ENCODE results near the gene ST14.

The ST14 gene

DNA sequence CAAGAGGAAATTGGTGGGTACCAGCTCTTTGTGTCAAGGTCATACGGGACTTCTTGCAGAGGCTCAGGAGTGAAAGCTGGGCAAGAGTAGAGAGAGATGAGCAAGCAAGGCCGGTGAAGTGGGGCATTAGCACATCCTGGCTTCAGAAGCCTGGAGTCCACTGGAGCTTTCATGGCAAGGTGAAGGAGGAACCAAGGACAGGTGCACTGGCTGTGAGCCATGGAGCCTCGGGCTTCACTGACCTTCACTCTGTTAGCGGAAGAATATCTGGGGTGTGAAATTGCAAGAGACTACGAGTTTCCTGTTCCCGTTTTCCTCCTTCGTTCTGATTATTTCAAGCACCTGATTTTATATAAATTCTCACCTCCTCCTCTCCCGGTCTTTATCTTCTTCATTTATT is 25.9 kb upstream of the ST14 start:
- H3K36me3 ChIP-seq (replicated peaks; ENCODE audit: insufficient read depth, low read length), result no peaks in the 10 kb centered on the region
- H3K4me2 ChIP-seq (ENCODE audit: low read depth, low read length), result no peak overlapping the region
- H3K27ac ChIP-seq (ENCODE audit: low read length), result no peak overlapping the region
- no peak overlapping the region for H2AFZ ChIP-seq (ENCODE audit: low read length)
- no peaks in the 10 kb centered on the region for H3K79me2 ChIP-seq (ENCODE audit: low read length)
- no peak for DNase-seq
- H3K27me3 ChIP-seq (replicated peaks; ENCODE audit: insufficient read depth, low read length), result no peaks in the 10 kb centered on the region
- no peaks in the 10 kb centered on the region for H3K4me1 ChIP-seq (ENCODE audit: low read length)
- H4K20me1 ChIP-seq (ENCODE audit: insufficient read depth, low read length), result no peaks in the 10 kb centered on the region
- no peak overlapping the region for H3K9ac ChIP-seq (ENCODE audit: low read length)
- no peaks in the 10 kb centered on the region for H3K9me2 ChIP-seq (replicated peaks; ENCODE audit: insufficient read depth, low read length)
- H3F3A ChIP-seq (ENCODE audit: insufficient read depth, low read length), result no peaks in the 10 kb centered on the region
- TF ChIP-seq, protein P1, sequence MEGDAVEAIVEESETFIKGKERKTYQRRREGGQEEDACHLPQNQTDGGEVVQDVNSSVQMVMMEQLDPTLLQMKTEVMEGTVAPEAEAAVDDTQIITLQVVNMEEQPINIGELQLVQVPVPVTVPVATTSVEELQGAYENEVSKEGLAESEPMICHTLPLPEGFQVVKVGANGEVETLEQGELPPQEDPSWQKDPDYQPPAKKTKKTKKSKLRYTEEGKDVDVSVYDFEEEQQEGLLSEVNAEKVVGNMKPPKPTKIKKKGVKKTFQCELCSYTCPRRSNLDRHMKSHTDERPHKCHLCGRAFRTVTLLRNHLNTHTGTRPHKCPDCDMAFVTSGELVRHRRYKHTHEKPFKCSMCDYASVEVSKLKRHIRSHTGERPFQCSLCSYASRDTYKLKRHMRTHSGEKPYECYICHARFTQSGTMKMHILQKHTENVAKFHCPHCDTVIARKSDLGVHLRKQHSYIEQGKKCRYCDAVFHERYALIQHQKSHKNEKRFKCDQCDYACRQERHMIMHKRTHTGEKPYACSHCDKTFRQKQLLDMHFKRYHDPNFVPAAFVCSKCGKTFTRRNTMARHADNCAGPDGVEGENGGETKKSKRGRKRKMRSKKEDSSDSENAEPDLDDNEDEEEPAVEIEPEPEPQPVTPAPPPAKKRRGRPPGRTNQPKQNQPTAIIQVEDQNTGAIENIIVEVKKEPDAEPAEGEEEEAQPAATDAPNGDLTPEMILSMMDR (IDR thresholded peaks at IDR 0.05; ENCODE audit: low read length), result no peak
- no peak for TF ChIP-seq EZH2 (optimal IDR thresholded peaks at IDR 0.05; ENCODE audit: low read depth, low read length)
- no peak for TF ChIP-seq EZH2phosphoT487 (IDR thresholded peaks at IDR 0.05; ENCODE audit: low read length)
- H3K4me3 ChIP-seq (ENCODE audit: low read length), result no peak overlapping the region
- H3K9me3 ChIP-seq (replicated peaks; ENCODE audit: insufficient read depth, low read length), result no peaks in the 10 kb centered on the region

DNA sequence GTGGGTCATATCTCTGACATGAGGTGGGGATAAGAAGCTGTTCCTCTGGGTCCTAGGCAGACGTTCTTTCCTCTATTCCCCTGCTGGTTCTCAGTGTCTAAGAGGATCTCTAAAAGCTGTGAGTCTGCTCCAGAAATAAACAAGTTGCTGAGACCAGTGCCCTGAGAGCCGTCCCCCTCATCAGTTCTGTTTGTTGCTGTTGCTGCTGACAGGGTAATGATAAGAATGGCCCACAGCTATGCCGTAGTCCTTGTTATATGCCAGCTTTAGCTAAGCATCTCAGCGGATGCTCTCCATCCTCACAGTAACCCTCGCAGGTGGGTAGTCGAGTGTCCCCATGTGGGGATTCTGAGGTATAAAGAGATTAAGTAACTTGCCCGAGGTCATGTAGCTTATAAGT is 23.5 kb upstream of the ST14 start:
- Histone ChIP-seq H3K4me2 (ENCODE audit: low read depth, low read length) (no peak overlapping the region), H3K36me3 (replicated peaks; ENCODE audit: insufficient read depth, low read length) (no peaks in the 10 kb centered on the region)
- DNase-seq, result no peak

DNA sequence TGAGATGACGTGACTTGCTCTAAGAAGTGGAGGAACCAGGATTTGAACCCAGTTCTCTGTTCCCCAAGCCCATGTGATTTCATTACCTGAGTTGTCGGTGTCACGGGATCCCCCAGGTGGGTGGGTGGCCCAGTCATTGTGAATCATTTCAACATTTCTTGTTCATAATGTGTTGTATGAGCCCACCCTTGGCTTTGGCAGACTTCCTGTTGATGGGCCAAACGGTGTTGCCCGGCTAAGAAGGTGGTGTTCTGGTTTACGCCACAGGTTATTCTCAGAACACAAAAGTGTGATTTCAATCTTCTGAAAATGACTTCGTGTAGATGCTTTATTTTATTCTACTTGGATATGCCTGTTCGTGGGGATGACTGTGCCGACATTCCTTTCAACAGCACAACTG is 21.6 kb upstream of the ST14 start:
- Histone ChIP-seq H3K9me2 (replicated peaks; ENCODE audit: insufficient read depth, low read length) (no peaks in the 10 kb centered on the region), H3K36me3 (replicated peaks; ENCODE audit: insufficient read depth, low read length) (no peaks in the 10 kb centered on the region), H4K20me1 (ENCODE audit: insufficient read depth, low read length) (no peaks in the 10 kb centered on the region)

More for the DNA sequence above, 23.5 kb upstream of the ST14 start:
- Histone ChIP-seq H3F3A (ENCODE audit: insufficient read depth, low read length) (no peaks in the 10 kb centered on the region), H3K27me3 (replicated peaks; ENCODE audit: insufficient read depth, low read length) (no peaks in the 10 kb centered on the region), H3K9me2 (replicated peaks; ENCODE audit: insufficient read depth, low read length) (no peaks in the 10 kb centered on the region), H3K79me2 (ENCODE audit: low read length) (no peaks in the 10 kb centered on the region), H3K4me3 (ENCODE audit: low read length) (no peak overlapping the region), H3K27ac (ENCODE audit: low read length) (no peak overlapping the region), H2AFZ (ENCODE audit: low read length) (no peak overlapping the region), H3K9me3 (replicated peaks; ENCODE audit: insufficient read depth, low read length) (no peaks in the 10 kb centered on the region), H4K20me1 (ENCODE audit: insufficient read depth, low read length) (no peaks in the 10 kb centered on the region), H3K9ac (ENCODE audit: low read length) (no peak overlapping the region), H3K4me1 (ENCODE audit: low read length) (no peaks in the 10 kb centered on the region)
- TF ChIP-seq EZH2 (optimal IDR thresholded peaks at IDR 0.05; ENCODE audit: low read depth, low read length), result no peak
- no peak for TF ChIP-seq EZH2phosphoT487 (IDR thresholded peaks at IDR 0.05; ENCODE audit: low read length)
- TF ChIP-seq, protein P1 (IDR thresholded peaks at IDR 0.05; ENCODE audit: low read length), result no peak

More for the DNA sequence above, 21.6 kb upstream of the ST14 start:
- Histone ChIP-seq H3K9me3 (replicated peaks; ENCODE audit: insufficient read depth, low read length) (no peaks in the 10 kb centered on the region), H3K27me3 (replicated peaks; ENCODE audit: insufficient read depth, low read length) (no peaks in the 10 kb centered on the region), H3K4me3 (ENCODE audit: low read length) (no peak overlapping the region), H3F3A (ENCODE audit: insufficient read depth, low read length) (no peaks in the 10 kb centered on the region), H3K27ac (ENCODE audit: low read length) (no peak overlapping the region), H3K4me2 (ENCODE audit: low read depth, low read length) (no peak overlapping the region), H3K79me2 (ENCODE audit: low read length) (no peaks in the 10 kb centered on the region), H2AFZ (ENCODE audit: low read length) (no peak overlapping the region), H3K4me1 (ENCODE audit: low read length) (no peaks in the 10 kb centered on the region), H3K9ac (ENCODE audit: low read length) (no peak overlapping the region)
- no peak for DNase-seq
- TF ChIP-seq EZH2phosphoT487 (IDR thresholded peaks at IDR 0.05; ENCODE audit: low read length) (no peak), EZH2 (optimal IDR thresholded peaks at IDR 0.05; ENCODE audit: low read depth, low read length) (no peak)
- TF ChIP-seq, protein P1 (IDR thresholded peaks at IDR 0.05; ENCODE audit: low read length), result no peak

All from MM.1S (cell line).